Activated T-cell treated with anti-CD3 and anti-CD28 coated beads, Interleukin-2, amount 50 U/mL, for 72 hours (primary cell): ENCODE measurements around the gene ARHGAP32. TPM values are rescaled to one million over a fixed set of nuclear protein-coding genes. Genes with fewer than 3 reads are reported as not detected.

ENCODE experiments used
- ATAC-seq, 2 donors: fragments of 150-1000 bp; cut with Tn5 transposase; replicated peaks in 1 of 2; 2 replicates each; pipeline ENCODE4 v1.10.0; 2021; ENCODE audit warnings: moderate library complexity in 2 of 2, mild to moderate bottlenecking in 1 of 2
- DNase-seq, 2 donors: peaks; one replicate each; pipeline ENCODE4 v3.0.0; 2021 to 2022; ENCODE audit warnings: mixed read lengths in 1 of 2
- H3K27ac Mint-ChIP-seq: one replicate; pipeline ENCODE4 v1.8.0; 2022; ENCODE audit warnings: mild to moderate bottlenecking, moderate library complexity, mixed read lengths
- H3K27me3 Mint-ChIP-seq: one replicate; pipeline ENCODE4 v1.8.0; 2022; ENCODE audit warnings: low read depth, mixed read lengths
- H3K36me3 Mint-ChIP-seq, 2 donors: one replicate each; pipeline ENCODE4 v1.8.0; 2022; ENCODE audit warnings: mixed read lengths in 2 of 2, mild to moderate bottlenecking in 1 of 2; ENCODE audit not compliant: insufficient read depth in 2 of 2
- H3K4me1 Mint-ChIP-seq: one replicate; pipeline ENCODE4 v1.8.0; 2022; ENCODE audit warnings: low read depth, mixed read lengths
- H3K4me3 Mint-ChIP-seq, 2 donors: one replicate each; pipeline ENCODE4 v1.8.0; 2022; ENCODE audit warnings: mild to moderate bottlenecking in 2 of 2, mixed read lengths in 2 of 2, moderate library complexity in 2 of 2
- H3K9me3 Mint-ChIP-seq, 2 donors: one replicate each; pipeline ENCODE4 v1.8.0; 2022; ENCODE audit warnings: mixed read lengths in 2 of 2
- total RNA-seq, 2 donors: library from RNA; stranded (reverse); gene quantifications; one replicate each; pipeline ENCODE4 v1.2.3, GENCODE V29; 2022

The ARHGAP32 gene
- total RNA-seq, 2 donors from 2014 or later: 10.9 TPM

- no peak for DNase-seq
- Mint-ChIP-seq H3K27ac (no peak overlapping the region), H3K9me3 (no peaks in the 10 kb centered on the region), H3K4me1 (peaks cover 16% of the 10 kb centered on the region), H3K27me3 (no peaks in the 10 kb centered on the region), H3K4me3 (no peak overlapping the region), H3K36me3 (peaks cover 0 to 1% of the 10 kb centered on the region in 2 donors)
- ATAC-seq: no peak
These were observed 23.6 kb upstream of the ARHGAP32 start for GRCh38 chr11:129215506-129216245.

- DNase-seq: no peak
- peak in 1 of 2 donors; percentile 22 for ATAC-seq
- Mint-ChIP-seq H3K4me1 (peaks cover 16% of the 10 kb centered on the region), H3K4me3 (no peak overlapping the region), H3K27ac (no peak overlapping the region), H3K27me3 (no peaks in the 10 kb centered on the region), H3K9me3 (no peaks in the 10 kb centered on the region), H3K36me3 (peaks cover 0 to 1% of the 10 kb centered on the region in 2 donors)
These were observed 22.7 kb upstream of the ARHGAP32 start for GRCh38 chr11:129214710-129215295.

- Mint-ChIP-seq H3K36me3 (peaks cover 0 to 1% of the 10 kb centered on the region in 2 donors), H3K9me3 (no peaks in the 10 kb centered on the region), H3K27ac (no peak overlapping the region), H3K4me3 (no peak overlapping the region), H3K4me1 (peaks cover 16% of the 10 kb centered on the region), H3K27me3 (no peaks in the 10 kb centered on the region)
- DNase-seq (no peak), ATAC-seq (no peak)
These were observed 21.1 kb upstream of the ARHGAP32 start for GRCh38 chr11:129213261-129213660.

GRCh38 chr11:129211397-129211796 lies 19.3 kb upstream of the ARHGAP32 start:
- peaks cover 10% of the 10 kb centered on the region for H3K4me1 Mint-ChIP-seq
- peaks cover 1 to 2% of the 10 kb centered on the region in 2 donors for H3K36me3 Mint-ChIP-seq
- no peak for ATAC-seq
- H3K27ac Mint-ChIP-seq: no peak overlapping the region
- no peaks in the 10 kb centered on the region for H3K27me3 Mint-ChIP-seq
- H3K4me3 Mint-ChIP-seq: no peak overlapping the region
- H3K9me3 Mint-ChIP-seq: no peaks in the 10 kb centered on the region
- no peak for DNase-seq

GRCh38 chr11:129210831-129211181 lies 18.7 kb upstream of the ARHGAP32 start:
- DNase-seq (no peak), ATAC-seq (no peak)
- H3K27ac Mint-ChIP-seq: no peak overlapping the region
- H3K27me3 Mint-ChIP-seq: no peaks in the 10 kb centered on the region
- no peaks in the 10 kb centered on the region for H3K9me3 Mint-ChIP-seq
- no peak overlapping the region for H3K4me3 Mint-ChIP-seq
- H3K36me3 Mint-ChIP-seq: peaks cover 1 to 2% of the 10 kb centered on the region in 2 donors
- H3K4me1 Mint-ChIP-seq: peaks cover 10% of the 10 kb centered on the region

- DNase-seq (no peak), ATAC-seq (no peak)
- H3K4me3 Mint-ChIP-seq: no peak overlapping the region
- H3K4me1 Mint-ChIP-seq: peaks cover 4% of the 10 kb centered on the region
- peaks cover 0 to 2% of the 10 kb centered on the region in 2 donors for H3K36me3 Mint-ChIP-seq
- H3K9me3 Mint-ChIP-seq: no peaks in the 10 kb centered on the region
- no peaks in the 10 kb centered on the region for H3K27me3 Mint-ChIP-seq
- H3K27ac Mint-ChIP-seq: no peak overlapping the region
These were observed 18.0 kb upstream of the ARHGAP32 start for GRCh38 chr11:129209891-129210830.

- H3K4me3 Mint-ChIP-seq: no peak overlapping the region
- H3K27me3 Mint-ChIP-seq: no peaks in the 10 kb centered on the region
- peaks cover 0 to 2% of the 10 kb centered on the region in 2 donors for H3K36me3 Mint-ChIP-seq
- H3K9me3 Mint-ChIP-seq: no peaks in the 10 kb centered on the region
- peaks cover 8% of the 10 kb centered on the region for H3K4me1 Mint-ChIP-seq
- ATAC-seq (no peak), DNase-seq (no peak)
- no peak overlapping the region for H3K27ac Mint-ChIP-seq
These were observed 16.7 kb upstream of the ARHGAP32 start for GRCh38 chr11:129208863-129209262.

GRCh38 chr11:129204150-129204838 lies 12.2 kb upstream of the ARHGAP32 start:
- no peak for DNase-seq
- H3K27me3 Mint-ChIP-seq: no peaks in the 10 kb centered on the region
- H3K4me1 Mint-ChIP-seq: peaks cover 18% of the 10 kb centered on the region
- no peak overlapping the region for H3K27ac Mint-ChIP-seq
- peaks cover 0 to 2% of the 10 kb centered on the region in 2 donors for H3K36me3 Mint-ChIP-seq
- no peak overlapping the region for H3K4me3 Mint-ChIP-seq
- no peaks in the 10 kb centered on the region for H3K9me3 Mint-ChIP-seq
- peak; percentile 54 to 56 for ATAC-seq

GRCh38 chr11:129202646-129203045 lies 10.5 kb upstream of the ARHGAP32 start:
- Mint-ChIP-seq H3K27ac (no peak overlapping the region), H3K36me3 (peaks cover 4 to 7% of the 10 kb centered on the region in 2 donors), H3K9me3 (peaks cover 0 to 6% of the 10 kb centered on the region in 2 donors), H3K27me3 (no peaks in the 10 kb centered on the region), H3K4me3 (no peak overlapping the region), H3K4me1 (peaks cover 18% of the 10 kb centered on the region)
- no peak for DNase-seq
- ATAC-seq: no peak

GRCh38 chr11:129195682-129196081 lies 3.6 kb upstream of the ARHGAP32 start:
- Mint-ChIP-seq H3K27me3 (no peaks in the 10 kb centered on the region), H3K4me3 (no peak overlapping the region), H3K4me1 (no peaks in the 10 kb centered on the region), H3K27ac (no peak overlapping the region), H3K36me3 (peaks cover 4 to 7% of the 10 kb centered on the region in 2 donors), H3K9me3 (peaks cover 0 to 6% of the 10 kb centered on the region in 2 donors)
- ATAC-seq (no peak), DNase-seq (no peak)

- no peak for DNase-seq
- H3K4me1 Mint-ChIP-seq: no peaks in the 10 kb centered on the region
- H3K27me3 Mint-ChIP-seq: no peaks in the 10 kb centered on the region
- H3K27ac Mint-ChIP-seq: no peak overlapping the region
- H3K9me3 Mint-ChIP-seq: peaks cover 0 to 2% of the 10 kb centered on the region in 2 donors
- H3K36me3 Mint-ChIP-seq: peaks cover 0 to 3% of the 10 kb centered on the region in 2 donors
- no peak for ATAC-seq
- no peak overlapping the region for H3K4me3 Mint-ChIP-seq
These were observed 476 bp downstream of the ARHGAP32 start for GRCh38 chr11:129191649-129192048.

GRCh38 chr11:129190087-129190486 lies 2.0 kb downstream of the ARHGAP32 start:
- no peak for DNase-seq
- Mint-ChIP-seq H3K9me3 (peaks cover 0 to 2% of the 10 kb centered on the region in 2 donors), H3K4me3 (no peak overlapping the region), H3K27me3 (no peaks in the 10 kb centered on the region), H3K36me3 (peaks cover 0 to 5% of the 10 kb centered on the region in 2 donors), H3K4me1 (no peaks in the 10 kb centered on the region), H3K27ac (no peak overlapping the region)
- ATAC-seq: no peak
